Upper lobe of right lung (tissue), 1 donor: ENCODE results near the gene TFPT. TPM values are rescaled to one million over a fixed set of nuclear protein-coding genes. Genes with fewer than 3 reads are reported as not detected.

Experiments
- ATAC-seq: fragments of 200-7000 bp; cut with Tn5 transposase; one replicate; pipeline ENCODE4 v1.9.1; 2020; ENCODE audit warnings: mild to moderate bottlenecking, moderate library complexity
- DNase-seq: peaks from one replicate; pipeline ENCODE4 v3.0.0-alpha.2; 2020
- H3K27ac ChIP-seq: fragments of 200-600 bp; one replicate; pipeline ENCODE4 v1.8.0; 2022
- H3K27me3 ChIP-seq: fragments of 200-600 bp; one replicate; pipeline ENCODE4 v1.8.0; 2022; ENCODE audit warnings: mild to moderate bottlenecking
- H3K36me3 ChIP-seq: fragments of 200-600 bp; one replicate; pipeline ENCODE4 v1.8.0; 2022
- H3K4me1 ChIP-seq: fragments of 200-600 bp; one replicate; pipeline ENCODE4 v1.8.0; 2022
- H3K4me3 ChIP-seq: fragments of 200-600 bp; one replicate; pipeline ENCODE4 v1.8.0; 2022; ENCODE audit warnings: mild to moderate bottlenecking
- H3K9me3 ChIP-seq: fragments of 200-600 bp; one replicate; pipeline ENCODE4 v1.8.0; 2022
- CTCF ChIP-seq: fragments of 200-600 bp; IDR thresholded peaks from one replicate; pipeline ENCODE4 v1.8.0; 2022; ENCODE audit warnings: antibody characterized with exemption
- intact Hi-C: fragments of 100-400 bp; cut with DNase I; formaldehyde crosslinking; loops from one replicate; pipeline ENCODE4 v1.11.0; 2022
- total RNA-seq: library from RNA; stranded (reverse); fragmentation: NEBNext Ultra II Directional; extraction: Animal tissue kit (Norgen Biotek cat#: 25700); gene quantifications from one replicate; pipeline ENCODE4 v1.2.1, GENCODE V29; 2021
- donor health status: DM: no; HTN: yes; CAD: no; lungs with severe emphysema.

Gene TFPT
- total RNA-seq, 1 donor from 2014 or later, result 19.5 TPM

DNA sequence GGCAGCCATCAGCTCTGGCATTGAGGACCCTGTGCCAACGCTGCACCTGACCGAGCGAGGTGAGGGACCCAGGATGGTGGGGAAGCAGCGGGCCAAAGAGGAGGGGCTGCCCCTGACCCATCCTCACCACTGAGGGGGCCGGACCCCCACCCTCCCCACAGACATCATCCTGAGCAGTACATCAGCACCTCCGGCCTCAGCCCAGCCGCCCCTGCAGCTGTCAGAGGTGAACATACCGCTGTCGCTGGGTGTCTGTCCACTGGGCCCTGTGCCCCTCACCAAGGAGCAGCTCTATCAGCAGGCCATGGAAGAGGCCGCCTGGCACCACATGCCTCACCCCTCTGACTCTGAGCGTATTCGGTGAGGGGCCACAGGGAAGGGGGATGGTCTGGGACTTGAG lies 36.8 kb upstream of the TFPT start:
- DNase-seq, result no peak
- no peak for TF ChIP-seq CTCF
- H3K36me3 ChIP-seq, result peaks cover 95% of the 10 kb centered on the region
- no peak for ATAC-seq
- no peak overlapping the region for H3K27ac ChIP-seq
- H3K4me1 ChIP-seq, result no peaks in the 10 kb centered on the region
- H3K27me3 ChIP-seq, result no peaks in the 10 kb centered on the region
- H3K9me3 ChIP-seq, result no peaks in the 10 kb centered on the region
- intact Hi-C loops, result no loop called here
- H3K4me3 ChIP-seq, result no peak overlapping the region

DNA sequence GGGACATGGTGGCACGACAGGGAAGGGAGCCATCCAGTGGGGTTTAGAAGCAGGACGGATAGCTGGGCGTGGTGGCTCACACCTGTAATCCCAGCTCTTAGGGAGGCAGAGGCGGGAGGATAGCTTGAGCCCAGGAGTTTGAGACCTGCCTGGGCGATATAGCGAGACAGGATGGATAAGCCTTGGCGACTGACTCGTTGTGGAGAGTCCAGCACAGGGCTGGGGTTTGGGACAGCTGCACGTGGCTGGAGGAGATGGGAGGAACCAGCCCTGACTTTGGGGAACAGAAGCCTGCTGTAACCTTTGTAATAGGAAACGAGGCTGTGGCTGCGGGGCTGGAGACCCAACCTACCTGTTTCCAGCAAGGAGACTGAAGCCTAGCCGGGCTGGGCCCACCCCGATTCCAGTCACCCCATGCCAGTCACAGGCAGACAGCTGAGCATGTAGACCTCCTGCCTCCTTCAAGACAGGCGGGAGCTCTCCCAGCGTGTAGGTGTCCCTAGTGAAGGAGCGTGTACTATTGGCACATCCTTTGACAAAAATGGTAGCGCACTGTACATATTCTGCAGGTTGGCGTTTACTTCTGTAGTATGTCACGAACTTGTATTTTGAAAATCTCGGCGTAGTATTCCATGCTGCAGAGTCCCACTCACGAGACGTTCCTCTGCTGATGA lies 36.0 kb upstream of the TFPT start:
- H3K36me3 ChIP-seq, result peaks cover 95% of the 10 kb centered on the region
- no peaks in the 10 kb centered on the region for H3K27me3 ChIP-seq
- ATAC-seq (no peak), DNase-seq (no peak)
- H3K27ac ChIP-seq, result no peak overlapping the region
- no peaks in the 10 kb centered on the region for H3K9me3 ChIP-seq
- TF ChIP-seq CTCF, result no peak
- H3K4me3 ChIP-seq, result no peak overlapping the region
- H3K4me1 ChIP-seq, result no peaks in the 10 kb centered on the region
- intact Hi-C loops, result no loop called here

GRCh38 chr19:54149021-54149812 lies 33.8 kb upstream of the TFPT start:
- Histone ChIP-seq H3K4me3 (no peak overlapping the region), H3K9me3 (no peaks in the 10 kb centered on the region), H3K36me3 (peaks cover 95% of the 10 kb centered on the region), H3K27ac (no peak overlapping the region), H3K4me1 (no peaks in the 10 kb centered on the region), H3K27me3 (no peaks in the 10 kb centered on the region)
- ATAC-seq (no peak), DNase-seq (no peak)
- intact Hi-C loops, result no loop called here
- TF ChIP-seq CTCF, result no peak

GRCh38 chr19:54148158-54148557 lies 32.7 kb upstream of the TFPT start:
- DNase-seq (no peak), ATAC-seq (no peak)
- intact Hi-C loops, result no loop called here
- Histone ChIP-seq H3K27me3 (no peaks in the 10 kb centered on the region), H3K4me3 (no peak overlapping the region), H3K4me1 (no peaks in the 10 kb centered on the region), H3K27ac (no peak overlapping the region), H3K9me3 (no peaks in the 10 kb centered on the region), H3K36me3 (peaks cover 95% of the 10 kb centered on the region)
- TF ChIP-seq CTCF, result no peak

DNA sequence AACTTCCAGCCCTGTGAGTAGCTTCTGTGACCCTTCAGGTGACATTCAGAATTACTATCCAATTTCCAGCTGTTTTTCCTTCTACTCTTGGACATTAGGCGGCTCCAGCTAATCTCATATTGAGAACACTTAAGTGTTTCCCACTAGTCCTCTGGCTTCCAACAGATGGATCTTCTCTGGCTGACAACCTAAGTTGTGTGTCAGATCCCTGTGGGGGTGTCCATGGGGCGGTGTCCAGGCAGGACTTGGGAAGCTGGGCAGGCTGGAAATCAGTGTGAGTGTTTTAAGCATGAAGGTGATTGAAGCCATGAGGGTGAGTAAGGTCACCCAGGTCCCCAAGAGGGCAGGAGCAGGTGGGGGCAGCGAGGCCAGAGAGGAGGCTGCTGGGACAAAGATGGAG lies 32.2 kb upstream of the TFPT start:
- H3K4me3 ChIP-seq, result no peak overlapping the region
- DNase-seq, result no peak
- no peaks in the 10 kb centered on the region for H3K9me3 ChIP-seq
- no peaks in the 10 kb centered on the region for H3K27me3 ChIP-seq
- H3K36me3 ChIP-seq, result peaks cover 95% of the 10 kb centered on the region
- intact Hi-C loops, result no loop called here
- TF ChIP-seq CTCF, result no peak
- ATAC-seq, result no peak
- no peaks in the 10 kb centered on the region for H3K4me1 ChIP-seq
- H3K27ac ChIP-seq, result no peak overlapping the region
